Skin epidermis (tissue), 12 donors: ENCODE measurements around the gene RIPOR1.
"Not testable (repeated sequence)": the region's sequence is repeated elsewhere in the genome, so short reads cannot be mapped to it uniquely, and the experiment has no call there.

Experiments
- H3K27ac ChIP-seq, 21 experiments: fragments of 200-600 bp; sonication (generic) in 11 of 21; one replicate each; pipeline ENCODE4 v1.5.0; 2020; ENCODE audit warnings: mild to moderate bottlenecking in 3 of 21, inconsistent platforms in 2 of 21, moderate library complexity in 2 of 21
- H3K4me3 ChIP-seq, 7 experiments: fragments of 200-600 bp; sonication (generic) in 2 of 7; one replicate each; pipeline ENCODE4 v1.5.0; 2020; ENCODE audit warnings: inconsistent platforms in 2 of 7, mild to moderate bottlenecking in 2 of 7, moderate library complexity in 1 of 7

Gene RIPOR1

DNA sequence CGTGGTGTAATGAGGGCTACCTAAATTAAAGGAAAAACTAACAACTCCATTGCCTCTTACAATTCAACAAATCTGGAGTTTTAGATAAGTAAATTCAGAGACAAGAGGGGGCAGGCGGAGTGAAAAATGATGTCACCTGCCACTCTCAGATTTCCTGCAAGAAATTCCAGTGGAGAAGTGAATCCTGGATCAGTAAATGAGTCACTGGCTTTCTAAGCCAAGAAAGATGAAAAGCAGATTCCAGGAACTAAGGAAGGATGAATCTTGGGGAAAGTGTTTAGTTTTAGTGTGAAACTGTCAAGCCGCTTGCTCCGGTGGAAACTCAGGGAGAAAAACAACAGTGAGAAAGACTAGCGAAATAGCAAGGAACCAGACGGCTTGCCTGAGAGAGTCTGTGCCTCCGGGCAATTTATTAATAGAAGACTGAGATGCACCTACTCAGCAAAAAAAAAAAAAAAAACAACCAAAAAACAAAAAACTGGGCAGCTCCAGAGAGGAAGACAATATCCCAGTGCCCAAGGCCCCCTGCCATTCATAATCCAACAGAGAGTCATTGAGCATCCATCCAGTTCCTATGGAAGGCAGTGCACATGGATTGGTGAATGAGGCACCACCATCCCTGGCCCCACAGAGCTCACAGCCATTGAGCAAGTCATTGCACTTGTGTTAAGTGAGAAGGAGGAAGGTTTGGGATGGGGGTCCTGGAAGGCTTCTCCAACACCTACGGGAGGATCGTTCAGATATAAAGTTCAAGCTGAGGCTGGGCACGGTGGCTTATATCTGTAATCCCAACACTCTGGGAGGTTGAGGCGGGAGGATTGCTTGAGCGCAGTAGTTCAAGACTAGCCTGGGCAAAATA is 12.1 kb upstream of the RIPOR1 start:
- Histone ChIP-seq H3K27ac (peak overlapping the region in 3 of 21 experiments; percentile 14 to 34 (median 26)), H3K4me3 (no peak overlapping the region)

- Histone ChIP-seq H3K4me3 (no peak overlapping the region), H3K27ac (peak overlapping the region in 3 of 21 experiments; percentile 16 to 34 (median 26))
Observed at GRCh38 chr16:67517155-67517445, 11.5 kb upstream of the RIPOR1 start.

DNA sequence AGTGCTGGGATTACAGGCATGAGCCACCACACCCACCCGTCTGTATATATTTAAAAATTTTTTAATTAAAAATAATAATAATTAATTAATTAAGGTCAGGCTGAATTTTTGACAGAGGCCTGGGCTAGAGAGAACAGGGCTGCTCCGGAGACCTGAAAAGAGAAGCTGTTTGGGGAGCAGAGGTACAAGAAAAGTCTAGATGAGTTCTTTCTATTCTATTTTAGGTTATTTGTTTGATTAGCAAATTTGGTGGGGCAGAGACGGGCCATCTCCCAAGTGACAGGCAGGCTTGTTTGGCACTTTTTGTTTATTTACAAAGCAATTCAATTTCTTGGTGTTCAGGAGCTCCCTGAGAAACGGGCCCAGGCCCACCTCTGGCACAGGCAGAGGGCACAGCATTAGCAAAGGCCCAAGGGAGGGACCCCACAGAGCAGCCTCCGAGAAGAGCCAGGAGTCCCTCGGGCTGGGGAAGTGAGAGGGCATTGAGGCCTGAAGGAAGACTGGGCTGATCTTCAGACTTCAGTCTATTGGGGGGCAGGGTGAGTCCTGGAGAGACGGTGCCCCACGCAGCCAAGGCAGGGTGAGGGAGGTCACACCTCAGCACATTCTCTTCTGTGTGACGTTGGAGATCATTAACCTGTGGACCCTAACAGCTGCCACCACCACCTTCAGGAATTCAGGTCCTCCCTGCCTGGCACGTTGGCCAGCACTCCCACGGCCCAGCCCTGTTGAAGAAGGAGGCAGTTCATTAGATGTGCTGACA is 10.8 kb upstream of the RIPOR1 start:
- H3K4me3 ChIP-seq = no peak overlapping the region
- H3K27ac ChIP-seq = peak overlapping the region in 5 of 21 experiments; percentile 13 to 77 (median 18)

GRCh38 chr16:67518676-67519075 is 10.0 kb upstream of the RIPOR1 start:
- no peak overlapping the region for H3K4me3 ChIP-seq
- peak overlapping the region in 5 of 21 experiments; percentile 10 to 77 (median 18) for H3K27ac ChIP-seq

DNA sequence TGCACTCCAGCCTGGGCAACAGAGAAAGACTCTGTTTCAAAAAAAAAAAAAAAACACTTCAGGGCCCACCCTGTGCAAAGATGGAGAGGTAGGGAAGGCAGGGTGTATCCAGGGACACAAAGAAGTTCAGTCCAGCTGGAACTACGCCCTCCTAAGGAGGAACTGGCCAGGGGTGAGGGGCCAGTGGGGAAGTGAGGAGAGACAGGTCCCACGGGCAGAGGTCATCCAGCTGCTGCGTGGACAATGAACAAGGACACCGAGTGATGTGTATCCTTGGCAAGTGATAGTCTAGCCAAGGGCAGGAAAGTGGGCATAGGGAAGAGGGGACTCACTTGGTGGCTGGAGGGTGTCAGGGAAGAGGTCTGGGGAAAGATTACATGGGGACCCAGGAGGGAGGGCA is 9.4 kb upstream of the RIPOR1 start:
- no peak overlapping the region for H3K4me3 ChIP-seq
- H3K27ac ChIP-seq = peak overlapping the region in 2 of 21 experiments; percentile 33 to 34

GRCh38 chr16:67521095-67521804 is 7.4 kb upstream of the RIPOR1 start:
- Histone ChIP-seq H3K27ac (peak overlapping the region in 20 of 21 experiments; percentile 72 to 91 (median 86)), H3K4me3 (peak overlapping the region; percentile 27 to 34 (median 33))

GRCh38 chr16:67525176-67525860 is 3.3 kb upstream of the RIPOR1 start:
- H3K4me3 ChIP-seq = no peak overlapping the region
- no peak overlapping the region for H3K27ac ChIP-seq

GRCh38 chr16:67526149-67526791 is 2.4 kb upstream of the RIPOR1 start:
- no peak overlapping the region for H3K4me3 ChIP-seq

DNA sequence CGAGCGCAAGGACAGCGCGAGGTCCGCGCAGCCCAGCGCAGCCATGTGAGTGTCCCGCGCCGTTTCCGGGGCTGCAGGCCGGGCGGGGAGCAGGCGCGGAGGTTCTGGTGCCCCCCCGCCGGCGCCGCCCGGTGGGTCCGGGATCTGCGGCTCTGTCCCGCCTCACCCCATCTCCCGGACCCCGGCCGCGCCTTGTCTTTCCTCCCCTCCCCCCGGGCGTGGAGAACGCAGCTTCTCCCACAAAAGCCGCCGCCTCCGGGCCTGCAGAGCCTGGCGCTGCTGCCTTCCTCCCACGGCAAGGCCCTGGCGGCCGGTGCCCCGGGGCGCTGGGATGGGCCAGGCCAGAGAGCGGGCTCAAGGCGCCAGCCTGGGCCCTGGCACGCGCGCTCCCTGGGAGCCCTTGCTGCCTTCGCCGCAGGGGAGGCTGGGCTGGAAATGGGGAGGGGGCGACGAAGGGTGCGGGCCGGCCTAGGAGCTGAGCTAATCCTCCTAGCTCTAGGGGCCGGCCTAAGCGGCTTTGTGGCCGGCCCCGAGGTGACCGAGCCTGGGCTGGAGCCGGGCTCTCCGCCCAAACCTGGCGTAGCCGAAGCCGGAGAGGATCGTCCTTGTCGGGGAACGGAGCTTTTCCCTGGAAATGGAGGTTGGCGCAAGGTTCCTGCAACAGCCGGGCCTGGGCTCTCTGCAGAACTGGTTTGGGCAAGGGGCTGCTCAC is 397 bp downstream of the RIPOR1 start:
- Histone ChIP-seq H3K27ac (peak overlapping the region; percentile 49 to 92 (median 87)), H3K4me3 (peak overlapping the region; percentile 58 to 80 (median 65))

More at GRCh38 chr16:67526149-67526791, 2.4 kb upstream of the RIPOR1 start:
- no peak overlapping the region for H3K27ac ChIP-seq

GRCh38 chr16:67529582-67530012 is 968 bp downstream of the RIPOR1 start:
- peak overlapping the region; percentile 58 to 80 (median 65) for H3K4me3 ChIP-seq
- H3K27ac ChIP-seq = peak overlapping the region; percentile 49 to 92 (median 87)

DNA sequence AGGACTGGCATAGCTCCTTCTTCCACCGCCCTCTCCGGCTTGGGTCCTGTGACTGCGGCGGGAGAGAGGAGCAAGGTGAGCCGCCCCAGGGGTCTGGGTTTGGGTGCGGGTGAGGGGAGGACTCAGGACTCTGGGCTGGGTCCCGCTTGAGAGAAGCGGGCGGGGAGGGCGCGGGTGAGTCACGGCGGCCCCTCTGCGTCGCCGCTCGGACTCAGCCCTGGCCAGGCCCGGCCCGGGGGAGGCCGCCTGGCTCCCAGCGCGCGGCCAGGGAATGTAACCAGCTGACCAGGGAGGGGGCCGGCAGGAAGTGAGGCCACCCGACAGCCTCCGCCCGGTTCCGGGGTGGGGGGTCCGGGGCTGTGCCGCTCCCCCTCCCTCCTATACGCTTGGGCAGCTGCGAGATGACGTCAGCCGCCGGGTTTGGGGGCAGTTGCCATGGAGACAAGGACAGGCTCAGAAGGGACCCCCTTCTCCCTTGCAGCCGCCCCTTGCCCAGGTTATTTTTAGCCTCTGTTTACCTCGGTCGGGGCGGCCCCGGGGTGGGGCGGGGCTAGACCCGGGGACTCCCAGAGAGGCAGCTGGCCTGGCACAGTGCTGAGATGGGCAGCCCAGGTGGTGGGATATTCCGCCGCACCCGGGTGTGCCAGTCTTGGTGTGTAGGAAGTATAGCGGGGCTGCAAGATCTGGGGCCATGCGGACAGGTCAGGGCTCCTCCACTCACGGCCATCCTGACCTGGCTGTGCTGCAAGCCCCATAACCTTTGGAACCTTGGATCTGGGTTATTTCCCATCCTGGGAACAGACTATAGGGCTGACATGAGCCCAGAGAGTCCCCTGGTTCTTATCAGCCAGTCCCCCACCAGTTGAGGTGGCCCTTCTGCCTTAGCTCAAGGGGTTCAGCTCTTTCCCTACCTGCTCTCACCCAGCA is 1.6 kb downstream of the RIPOR1 start:
- peak overlapping the region in 20 of 21 experiments; percentile 49 to 92 (median 87) for H3K27ac ChIP-seq
- peak overlapping the region; percentile 58 to 80 (median 65) for H3K4me3 ChIP-seq

- Histone ChIP-seq H3K4me3 (peak overlapping the region in 1 of 7 experiments; percentile 62), H3K27ac (peak overlapping the region in 20 of 21 experiments; percentile 23 to 92 (median 86))
Observed at GRCh38 chr16:67531247-67531646, 2.6 kb downstream of the RIPOR1 start.

- Histone ChIP-seq H3K27ac (peak overlapping the region in 2 of 21 experiments; percentile 20 to 45), H3K4me3 (no peak overlapping the region)
Observed at GRCh38 chr16:67533024-67533560, 4.5 kb downstream of the RIPOR1 start.

DNA sequence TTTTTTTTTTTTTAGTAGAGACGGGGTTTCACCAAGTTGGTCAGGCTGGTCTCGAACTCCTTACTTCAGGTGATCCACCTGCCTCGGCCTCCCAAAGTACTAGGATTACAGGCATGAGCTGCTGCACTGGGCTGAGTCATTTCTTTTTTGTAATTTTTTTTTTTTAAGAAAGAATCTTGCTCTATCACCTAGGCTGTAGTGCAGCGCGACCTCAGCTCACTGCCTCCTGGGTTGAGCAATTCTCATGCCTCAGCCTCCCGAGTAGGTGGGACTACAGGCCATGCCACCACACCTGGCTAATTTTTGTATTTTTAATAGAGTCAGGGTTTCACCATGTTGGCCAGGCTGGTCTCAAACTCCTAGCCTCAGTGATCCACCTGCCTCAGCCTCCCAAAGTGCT is 5.4 kb downstream of the RIPOR1 start:
- not testable (repeated sequence) for H3K4me3 ChIP-seq, H3K27ac ChIP-seq

GRCh38 chr16:67534431-67534830 is 5.8 kb downstream of the RIPOR1 start:
- Histone ChIP-seq H3K27ac (no peak overlapping the region), H3K4me3 (no peak overlapping the region)

- Histone ChIP-seq H3K27ac (no peak overlapping the region), H3K4me3 (no peak overlapping the region)
Observed at GRCh38 chr16:67535201-67535600, 6.6 kb downstream of the RIPOR1 start.

- Histone ChIP-seq H3K27ac (peak overlapping the region; percentile 48 to 91 (median 86)), H3K4me3 (peak overlapping the region; percentile 50 to 74 (median 67))
Observed at GRCh38 chr16:67537270-67537635, 8.6 kb downstream of the RIPOR1 start.
